CD14-positive monocyte (primary cell): Measurements from ENCODE around the gene TPM2. TPM values are rescaled to one million over a fixed set of nuclear protein-coding genes. Genes with fewer than 3 reads are reported as not detected.

Experiments used
- DNase-seq, 3 donors: peaks; one replicate each; pipeline ENCODE4 v3.0.0-alpha.2; 2011 to 2022
- H2AFZ ChIP-seq: 2 replicates; pipeline ENCODE4 v1.6.0; 2012; ENCODE audit warnings: mild to moderate bottlenecking, low read depth, low read length, inconsistent platforms; ENCODE audit not compliant: insufficient read depth, poor library complexity, severe bottlenecking
- H3K27ac ChIP-seq, 2 donors: 1 replicate in 1 of 2; 2 replicates in 1 of 2; pipeline ENCODE4 v1.5.1; 2012 to 2013; ENCODE audit warnings: low read length in 2 of 2, control low read depth in 1 of 2, inconsistent platforms in 1 of 2, low read depth in 1 of 2, mild to moderate bottlenecking in 1 of 2
- H3K27me3 ChIP-seq, 2 donors: one replicate each; pipeline versions ENCODE4 v1.6.0 to v1.6.1; 2011 to 2013; ENCODE audit warnings: low read length in 2 of 2; ENCODE audit not compliant: control insufficient read depth in 2 of 2, insufficient read depth in 2 of 2
- H3K36me3 ChIP-seq, 2 donors: replicated peaks in 1 of 2; 1 replicate in 1 of 2; 2 replicates in 1 of 2; pipeline versions ENCODE4 v1.5.1 to v1.6.1; 2012 to 2013; ENCODE audit warnings: low read length in 2 of 2, control low read depth in 1 of 2, inconsistent platforms in 1 of 2, mild to moderate bottlenecking in 1 of 2; ENCODE audit not compliant: insufficient read depth in 2 of 2, control insufficient read depth in 1 of 2
- H3K4me1 ChIP-seq, 2 donors: 1 replicate in 1 of 2; 2 replicates in 1 of 2; pipeline versions ENCODE4 v1.5.1 to v1.6.1; 2012 to 2013; ENCODE audit warnings: low read length in 2 of 2, control low read depth in 1 of 2, inconsistent platforms in 1 of 2, mild to moderate bottlenecking in 1 of 2, moderate library complexity in 1 of 2; ENCODE audit not compliant: insufficient read depth in 2 of 2, control insufficient read depth in 1 of 2
- H3K4me2 ChIP-seq: replicated peaks from 2 replicates; pipeline ENCODE3; 2012; ENCODE audit warnings: low read length, moderate library complexity, mild to moderate bottlenecking; ENCODE audit not compliant: poor library complexity, severe bottlenecking; ENCODE audit errors: extremely low read depth
- H3K4me3 ChIP-seq, 3 experiments: fragments of 200-600 bp in 1 of 3; sonication (generic) in 1 of 3; replicated peaks in 1 of 3; 1 replicate in 2 of 3; 2 replicates in 1 of 3; pipeline ENCODE4 v1.5.1; 2011 to 2013; ENCODE audit warnings: low read length in 3 of 3, mild to moderate bottlenecking in 3 of 3, control low read depth in 2 of 3, low read depth in 2 of 3, inconsistent platforms in 1 of 3, moderate library complexity in 1 of 3
- H3K79me2 ChIP-seq: 2 replicates; pipeline ENCODE4 v1.6.0; 2012; ENCODE audit warnings: mild to moderate bottlenecking, control low read depth, inconsistent platforms, low read length, moderate library complexity; ENCODE audit not compliant: insufficient read depth
- H3K9ac ChIP-seq: 2 replicates; pipeline ENCODE4 v1.6.0; 2017; ENCODE audit warnings: low read length, mild to moderate bottlenecking; ENCODE audit not compliant: insufficient read depth, poor library complexity, severe bottlenecking
- H3K9me3 ChIP-seq, 2 donors: replicated peaks in 1 of 2; 1 replicate in 1 of 2; 2 replicates in 1 of 2; pipeline versions ENCODE4 v1.5.1 to v1.6.1; 2012 to 2013; ENCODE audit warnings: low read length in 2 of 2, control low read depth in 1 of 2; ENCODE audit not compliant: control insufficient read depth in 1 of 2, insufficient read depth in 1 of 2
- H4K20me1 ChIP-seq: 2 replicates; pipeline ENCODE4 v1.6.0; 2012; ENCODE audit warnings: mild to moderate bottlenecking, low read length, control low read depth, moderate library complexity; ENCODE audit not compliant: insufficient read depth
- H3K27ac Mint-ChIP-seq, 7 donors: one replicate each; pipeline ENCODE4 v1.8.0; 2020; ENCODE audit warnings: mild to moderate bottlenecking in 7 of 7, mixed read lengths in 7 of 7, moderate library complexity in 6 of 7, inconsistent platforms in 2 of 7
- H3K27me3 Mint-ChIP-seq, 3 donors: one replicate each; pipeline ENCODE4 v1.8.0; 2021 to 2022; ENCODE audit warnings: low read depth in 3 of 3, mild to moderate bottlenecking in 3 of 3, mixed read lengths in 3 of 3, moderate library complexity in 3 of 3, inconsistent platforms in 1 of 3
- H3K36me3 Mint-ChIP-seq, 2 donors: one replicate each; pipeline ENCODE4 v1.8.0; 2020; ENCODE audit warnings: mixed read lengths in 2 of 2, inconsistent platforms in 1 of 2, mild to moderate bottlenecking in 1 of 2
- H3K4me1 Mint-ChIP-seq: one replicate; pipeline ENCODE4 v1.8.0; 2020; ENCODE audit warnings: mild to moderate bottlenecking, mixed read lengths
- H3K4me3 Mint-ChIP-seq, 2 donors: one replicate each; pipeline ENCODE4 v1.8.0; 2020; ENCODE audit warnings: mild to moderate bottlenecking in 2 of 2, mixed read lengths in 2 of 2, moderate library complexity in 1 of 2
- H3K9me3 Mint-ChIP-seq, 7 donors: one replicate each; pipeline ENCODE4 v1.8.0; 2020 to 2022; ENCODE audit warnings: mixed read lengths in 7 of 7, mild to moderate bottlenecking in 6 of 7, moderate library complexity in 6 of 7, inconsistent platforms in 2 of 7
- CTCF ChIP-seq: fragments of 200-600 bp; IDR thresholded peaks from one replicate; pipeline ENCODE4 v1.8.0; 2022; ENCODE audit warnings: antibody characterized with exemption, mild to moderate bottlenecking
- WGBS: methylation state at CpG from one replicate; pipeline ENCODE4 v1.1.5; 2013; ENCODE audit warnings: missing lambda C conversion rate; ENCODE audit not compliant: insufficient coverage; 5-methylcytosine and 5-hydroxymethylcytosine counted together
- intact Hi-C, 2 donors: fragments of 100-400 bp; cut with micrococcal nuclease; formaldehyde crosslinking; loops; one replicate each; pipeline versions ENCODE4 v1.15.0 to v1.15.1; 2023
- polyA plus RNA-seq, 3 donors: library from polyadenylated mRNA; depleted of rRNA in 1 of 3; unstranded in 2 of 3; stranded (reverse) in 1 of 3; fragments of 300-500 nt in 2 of 3; fragments of >200 nt in 1 of 3; fragmentation: Illumina TruSeq in 2 of 3; gene quantifications; 1 replicate in 2 of 3; 2 replicates in 1 of 3; pipeline ENCODE4 v1.2.3, GENCODE V29; 2012 to 2021

TPM2 gene
- polyA plus RNA-seq, 3 donors, result 7.7 TPM; not detected in 2

DNA sequence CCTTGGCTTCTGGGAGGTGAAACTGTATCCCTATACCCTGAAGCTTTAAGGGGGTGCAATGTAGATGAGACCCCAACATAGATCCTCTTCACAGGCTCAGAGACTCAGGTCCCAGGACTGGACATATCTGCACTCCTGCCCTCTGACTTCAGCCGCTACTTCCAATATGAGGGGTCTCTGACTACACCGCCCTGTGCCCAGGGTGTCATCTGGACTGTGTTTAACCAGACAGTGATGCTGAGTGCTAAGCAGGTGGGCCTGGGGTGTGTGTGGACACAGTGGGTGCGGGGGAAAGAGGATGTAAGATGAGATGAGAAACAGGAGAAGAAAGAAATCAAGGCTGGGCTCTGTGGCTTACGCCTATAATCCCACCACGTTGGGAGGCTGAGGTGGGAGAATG lies 10.6 kb downstream of the TPM2 start:
- Histone ChIP-seq H3K9ac (no peak overlapping the region), H3K36me3 (no peaks in the 10 kb centered on the region), H2AFZ (no peak overlapping the region), H3K27me3 (peaks cover 7 to 25% of the 10 kb centered on the region in 2 donors), H4K20me1 (no peaks in the 10 kb centered on the region), H3K4me3 (no peak overlapping the region), H3K4me1 (peaks cover 12 to 13% of the 10 kb centered on the region in 2 donors), H3K4me2 (no peak overlapping the region), H3K27ac (no peak overlapping the region), H3K9me3 (no peaks in the 10 kb centered on the region), H3K79me2 (no peaks in the 10 kb centered on the region)
- no peak overlapping the region for H3K27ac Mint-ChIP-seq
- 95% methylated on average over 3 of the region's 5 CpGs for WGBS
- peaks cover 0 to 5% of the 10 kb centered on the region in 2 donors for H3K36me3 Mint-ChIP-seq
- peaks cover 0 to 5% (median 2%) of the 10 kb centered on the region in 7 donors for H3K9me3 Mint-ChIP-seq
- TF ChIP-seq CTCF, result no peak
- peaks cover 22 to 33% (median 32%) of the 10 kb centered on the region in 3 donors for H3K27me3 Mint-ChIP-seq
- no peak overlapping the region for H3K4me3 Mint-ChIP-seq
- peaks cover 10% of the 10 kb centered on the region for H3K4me1 Mint-ChIP-seq
- intact Hi-C loops, result no loop called here
- no peak for DNase-seq

GRCh38 chr9:35675732-35676392 lies 13.9 kb downstream of the TPM2 start:
- peak overlapping the region; percentile 41 for H3K9ac ChIP-seq
- H3K27me3 ChIP-seq, result peaks cover 7 to 27% of the 10 kb centered on the region in 2 donors
- H4K20me1 ChIP-seq, result no peaks in the 10 kb centered on the region
- H3K4me1 ChIP-seq, result peaks cover 12 to 13% of the 10 kb centered on the region in 2 donors
- Mint-ChIP-seq H3K9me3 (peaks cover 0 to 5% (median 2%) of the 10 kb centered on the region in 7 donors), H3K4me1 (peaks cover 10% of the 10 kb centered on the region), H3K27ac (no peak overlapping the region), H3K4me3 (peak overlapping the region; percentile 69 to 87), H3K36me3 (peaks cover 0 to 5% of the 10 kb centered on the region in 2 donors), H3K27me3 (peaks cover 24 to 39% (median 31%) of the 10 kb centered on the region in 3 donors)
- no peaks in the 10 kb centered on the region for H3K79me2 ChIP-seq
- H3K27ac ChIP-seq, result no peak overlapping the region
- intact Hi-C loops, result no loop called here
- H3K4me2 ChIP-seq, result peak overlapping the region; percentile 77
- no peak for TF ChIP-seq CTCF
- WGBS, result 10% methylated on average over 51 of the region's 51 CpGs
- peak overlapping the region; percentile 83 for H2AFZ ChIP-seq
- peak overlapping the region; percentile 28 to 71 (median 42) for H3K4me3 ChIP-seq
- peak in 1 of 3 donors; percentile 32 for DNase-seq
- H3K9me3 ChIP-seq, result no peaks in the 10 kb centered on the region
- H3K36me3 ChIP-seq, result no peaks in the 10 kb centered on the region
